ENCODE measurements around the gene SKI. TPM values are rescaled to one million over a fixed set of nuclear protein-coding genes. Genes with fewer than 3 reads are reported as not detected.
"Not testable (repeated sequence)": the region's sequence is repeated elsewhere in the genome, so short reads cannot be mapped to it uniquely, and the experiment has no call there.

The SKI gene
- polyA plus RNA-seq, 4 donors = 45.4 to 62.9 (median 58.6) TPM

DNA sequence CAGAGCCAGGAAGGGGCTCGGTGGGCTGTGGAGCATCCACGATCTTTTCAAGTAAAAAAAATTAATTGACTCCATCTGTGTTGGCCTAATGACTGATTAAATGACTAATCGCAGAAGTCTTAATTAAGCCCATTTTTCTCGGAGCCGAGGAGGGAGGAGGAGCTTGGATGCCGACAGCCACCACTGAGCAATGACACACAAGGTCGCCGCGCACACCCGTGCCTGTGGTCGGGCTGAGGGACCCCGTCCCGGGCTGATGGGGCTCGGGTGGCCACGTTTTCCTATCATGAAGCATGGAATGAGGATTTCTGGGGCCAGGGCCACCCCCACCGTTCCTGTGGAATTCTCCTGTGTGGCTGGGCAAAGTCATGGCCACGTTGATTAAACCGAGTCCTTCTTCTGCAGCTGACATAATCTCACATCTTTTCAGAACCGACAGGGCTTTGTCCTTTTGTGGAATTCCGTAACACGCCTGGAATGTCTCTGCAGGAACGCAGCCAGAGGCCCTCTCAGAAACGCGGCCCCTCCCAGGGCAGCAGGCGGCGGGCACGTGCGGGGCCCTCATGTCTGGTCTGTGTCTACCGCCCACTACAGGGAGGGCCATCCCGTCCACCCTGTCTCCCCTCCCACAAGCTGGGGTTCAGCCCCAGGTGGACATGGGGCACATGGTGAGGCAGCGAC, 102.5 kb downstream of the SKI start:
- no peak for DNase-seq (ENCODE audit: low read depth in 4 of 4, low spot score in 2 of 4)

DNA sequence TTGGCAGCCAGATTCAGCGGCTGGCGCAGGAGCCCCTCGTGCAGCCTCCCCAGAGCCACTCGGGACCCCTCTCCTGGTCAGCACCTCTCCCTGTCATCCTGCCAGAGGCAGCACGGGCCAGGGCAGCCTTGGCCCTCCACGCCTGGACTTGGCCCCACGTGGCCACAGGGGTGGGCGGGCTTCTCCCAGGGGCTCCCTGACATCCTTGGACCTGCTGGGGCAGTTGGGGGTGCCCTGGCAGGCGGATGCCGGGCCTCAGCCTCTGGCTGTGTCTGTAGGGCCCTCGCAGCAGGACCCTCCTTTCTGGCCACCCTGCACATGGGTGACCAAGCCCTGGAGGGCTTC, 103.1 kb downstream of the SKI start:
- no peak for DNase-seq (ENCODE audit: low read depth in 4 of 4, low spot score in 2 of 4)

DNA sequence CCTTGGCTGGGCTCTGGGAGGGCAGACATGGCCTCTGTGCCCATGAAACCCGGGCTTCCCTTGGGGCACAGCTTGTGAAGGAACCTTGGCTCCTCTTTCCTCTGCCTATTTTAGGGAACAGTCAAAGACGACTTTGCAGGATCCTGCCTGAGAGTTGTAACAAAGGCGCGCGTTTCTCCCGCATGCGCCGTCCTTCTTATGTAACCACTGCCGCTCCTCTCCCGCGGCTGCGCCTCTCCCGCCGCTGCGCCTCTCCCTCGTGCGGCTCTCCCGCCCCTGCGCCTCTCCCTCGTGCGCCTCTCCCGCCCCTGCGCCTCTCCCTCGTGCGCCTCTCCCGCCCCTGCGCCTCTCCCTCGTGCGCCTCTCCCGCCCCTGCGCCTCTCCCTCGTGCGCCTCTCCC, 103.5 kb downstream of the SKI start:
- DNase-seq (ENCODE audit: low read depth in 4 of 4, low spot score in 2 of 4) = not testable (repeated sequence)

DNA sequence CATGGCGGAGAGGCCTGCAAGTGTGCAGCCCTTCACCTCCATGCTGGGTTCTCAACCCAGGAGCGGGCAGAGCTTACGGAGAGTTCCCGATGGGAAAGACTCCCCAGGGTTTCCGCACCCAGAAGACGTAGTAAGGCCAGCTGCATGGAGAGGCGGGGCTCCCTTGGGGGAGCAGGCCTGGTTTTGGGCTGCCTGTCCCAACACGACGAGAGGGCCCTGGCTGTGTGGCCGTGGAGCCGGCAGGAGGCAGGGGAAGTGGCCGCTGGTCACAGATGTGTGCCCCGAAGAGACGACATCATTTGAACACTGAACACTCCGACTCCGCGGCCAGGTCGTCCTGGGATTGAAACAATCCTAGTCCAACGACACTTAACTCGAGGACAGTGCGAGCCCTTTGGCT, 106.2 kb downstream of the SKI start:
- DNase-seq (ENCODE audit: low read depth in 4 of 4, low spot score in 2 of 4) = no peak

DNA sequence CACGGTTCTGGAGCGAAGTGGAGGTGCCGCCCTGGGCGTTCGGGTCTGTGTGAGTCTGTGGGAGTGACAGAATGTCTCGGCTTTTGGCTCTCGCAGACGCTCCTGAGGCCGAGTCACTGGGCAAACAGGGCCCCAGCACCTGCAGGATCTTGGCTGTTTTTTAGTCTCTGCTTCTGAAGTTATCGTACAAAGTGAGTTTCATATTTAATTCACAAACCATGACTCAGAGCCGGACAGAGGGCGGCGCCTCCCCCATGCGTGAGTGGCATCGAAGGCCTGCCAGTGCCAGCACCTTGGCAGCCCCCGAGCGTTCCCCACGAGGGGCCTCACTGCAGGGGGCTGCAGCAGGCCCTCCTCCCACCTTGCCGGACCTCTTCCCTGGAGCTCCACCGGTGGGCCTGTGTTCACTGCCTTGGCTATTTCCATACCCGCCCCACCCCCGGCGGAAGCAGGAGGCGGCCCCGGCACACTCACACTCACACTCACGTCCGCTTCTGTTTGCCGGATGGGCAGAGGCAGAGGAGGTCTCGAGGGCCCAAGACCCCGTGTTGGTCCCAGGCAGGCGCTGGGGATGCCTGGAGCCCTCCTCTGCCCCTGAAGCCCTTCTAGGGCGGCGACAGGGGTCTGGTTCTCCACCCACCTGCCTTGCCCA, 106.9 kb downstream of the SKI start:
- no peak for DNase-seq (ENCODE audit: low read depth in 4 of 4, low spot score in 2 of 4)

DNA sequence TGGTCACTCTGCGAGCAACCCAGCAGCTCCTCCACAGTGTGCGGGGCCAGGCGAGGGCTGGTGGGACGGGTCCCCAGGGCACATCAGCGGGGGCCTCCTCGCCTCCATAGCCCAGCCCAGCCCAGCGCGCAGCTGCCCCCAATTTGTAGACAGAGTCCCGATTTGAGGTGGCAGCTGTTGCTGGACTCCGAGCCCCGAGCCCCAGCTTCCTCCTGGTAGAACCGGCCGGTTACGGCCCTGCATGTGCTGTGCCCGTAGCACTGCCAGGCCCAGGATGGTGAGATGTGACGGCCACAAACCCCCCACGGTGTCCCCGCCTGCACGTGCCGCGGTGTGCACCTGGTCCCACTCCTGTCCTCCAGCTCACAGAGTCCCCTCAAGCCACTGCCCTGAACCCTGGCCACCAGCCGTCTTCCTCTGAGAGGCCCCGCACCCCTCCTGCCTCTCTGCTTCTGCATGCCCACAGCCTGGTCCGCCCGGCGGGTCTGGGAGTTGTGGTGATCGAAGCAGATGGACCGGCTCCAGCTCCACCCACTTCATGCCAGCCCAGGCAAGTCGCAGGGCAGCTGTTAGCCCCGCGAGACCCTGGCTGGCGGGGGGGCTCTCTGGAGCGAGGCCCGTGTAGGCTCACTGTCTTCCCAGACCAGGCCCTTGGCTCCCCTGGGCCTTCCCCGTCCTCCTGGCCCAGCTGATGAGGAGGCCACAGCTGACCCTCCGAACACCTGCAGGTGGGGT, 107.8 kb downstream of the SKI start:
- no peak for DNase-seq (ENCODE audit: low read depth in 4 of 4, low spot score in 2 of 4)

DNA sequence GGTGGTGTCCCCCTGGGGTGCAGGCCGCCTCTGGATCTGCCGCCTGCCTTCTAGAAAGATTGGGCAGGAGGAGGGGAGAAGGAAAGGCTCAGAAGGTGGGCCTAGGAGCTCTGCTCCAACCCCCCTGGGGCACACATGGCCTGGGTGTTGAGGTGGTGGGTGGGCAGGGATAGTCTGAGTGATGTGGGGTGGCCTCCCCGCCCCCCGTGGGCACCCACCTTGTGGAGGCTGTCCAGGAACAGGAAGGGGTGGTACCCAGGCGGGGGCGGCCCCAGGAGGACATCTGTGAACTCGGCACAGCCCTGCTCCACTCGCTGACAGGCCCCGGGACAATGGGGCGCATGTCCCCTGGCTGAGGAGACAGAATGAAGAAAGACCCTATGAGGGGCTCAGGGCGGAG, 108.4 kb downstream of the SKI start:
- DNase-seq (ENCODE audit: low read depth in 4 of 4, low spot score in 2 of 4) = no peak

DNA sequence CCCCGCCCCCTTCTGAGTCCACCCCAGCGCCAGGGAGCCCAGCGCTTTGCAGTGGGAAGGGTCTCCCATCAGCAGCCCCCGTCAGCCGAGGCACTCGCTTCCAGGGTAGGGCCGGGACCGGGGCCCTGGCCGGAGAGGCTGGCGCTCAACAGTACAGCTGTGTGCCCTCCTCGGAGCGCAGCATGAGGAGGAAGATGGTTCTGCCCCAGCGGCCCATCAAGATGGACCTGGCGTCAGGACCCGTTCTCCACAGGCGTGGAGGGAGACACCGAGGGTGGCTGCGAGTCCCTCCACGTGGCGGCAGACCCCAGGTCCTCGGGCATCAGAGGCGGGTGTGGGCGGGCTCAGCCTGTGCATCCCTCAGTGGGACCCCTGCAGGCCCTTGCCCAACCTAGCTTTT, 109.0 kb downstream of the SKI start:
- no peak for DNase-seq (ENCODE audit: low read depth in 4 of 4, low spot score in 2 of 4)

DNA sequence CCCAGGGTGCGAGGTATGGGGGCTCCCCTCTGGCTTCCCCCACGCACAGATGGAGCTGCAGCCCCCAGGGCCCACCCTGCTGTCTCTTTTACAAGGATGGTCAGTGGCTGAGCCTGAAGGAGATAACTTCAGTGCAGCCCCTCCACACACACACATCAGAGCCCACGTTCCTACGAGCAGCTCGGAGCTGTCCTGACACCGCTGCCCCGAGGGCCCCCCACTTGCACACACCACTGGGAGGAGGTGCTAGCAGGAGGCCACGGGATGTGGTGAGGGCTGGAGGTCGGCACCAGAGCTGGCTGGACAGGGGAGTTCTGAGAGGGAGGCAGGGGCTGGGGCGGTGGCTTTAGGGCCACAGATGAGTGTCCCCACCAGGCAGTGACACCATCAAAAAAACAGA, 109.4 kb downstream of the SKI start:
- DNase-seq (ENCODE audit: low read depth in 4 of 4, low spot score in 2 of 4) = no peak

DNA sequence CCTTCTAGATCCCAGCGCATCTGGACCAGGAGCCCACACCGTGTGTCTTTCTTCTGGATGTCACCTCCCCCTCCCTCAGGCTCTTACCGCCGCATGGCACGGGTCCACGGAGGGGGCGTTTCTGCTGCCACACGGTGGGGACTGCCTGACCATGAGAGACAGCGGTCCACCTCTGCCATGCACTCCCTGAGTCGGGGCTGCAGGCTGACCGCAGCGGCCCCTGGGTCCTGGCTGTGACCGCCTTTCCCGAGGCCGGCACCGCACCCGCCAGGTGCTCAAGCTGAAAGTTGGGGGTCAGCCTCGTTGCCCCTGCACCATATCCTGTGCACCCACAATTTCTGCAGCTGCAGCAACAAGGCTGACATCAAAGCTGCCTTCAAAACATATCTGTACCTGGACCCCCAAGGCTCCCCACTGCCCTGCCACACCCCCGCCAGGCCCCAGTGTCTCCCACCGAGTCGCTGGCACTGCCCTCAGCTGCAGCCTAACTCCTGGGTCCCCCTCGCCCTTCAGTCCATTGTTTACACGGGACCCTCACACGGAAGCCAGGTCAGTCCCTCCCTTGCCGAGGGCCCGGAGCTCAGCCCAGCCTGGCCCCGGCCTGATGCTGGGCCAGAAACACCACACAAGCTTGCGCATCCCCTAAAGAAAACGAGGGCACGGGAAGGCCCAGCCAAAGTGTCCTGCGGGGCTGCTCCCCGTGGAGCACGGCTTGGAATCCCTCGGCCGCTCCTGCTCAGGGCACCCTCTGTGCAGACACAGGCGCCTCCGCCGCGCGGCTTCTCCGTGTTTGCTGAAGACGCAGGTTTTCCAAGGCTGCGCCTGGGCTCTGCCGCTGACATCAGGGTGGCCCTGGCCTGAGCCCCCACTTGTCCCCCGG, 111.3 kb downstream of the SKI start:
- no peak for DNase-seq (ENCODE audit: low read depth in 4 of 4, low spot score in 2 of 4)

DNA sequence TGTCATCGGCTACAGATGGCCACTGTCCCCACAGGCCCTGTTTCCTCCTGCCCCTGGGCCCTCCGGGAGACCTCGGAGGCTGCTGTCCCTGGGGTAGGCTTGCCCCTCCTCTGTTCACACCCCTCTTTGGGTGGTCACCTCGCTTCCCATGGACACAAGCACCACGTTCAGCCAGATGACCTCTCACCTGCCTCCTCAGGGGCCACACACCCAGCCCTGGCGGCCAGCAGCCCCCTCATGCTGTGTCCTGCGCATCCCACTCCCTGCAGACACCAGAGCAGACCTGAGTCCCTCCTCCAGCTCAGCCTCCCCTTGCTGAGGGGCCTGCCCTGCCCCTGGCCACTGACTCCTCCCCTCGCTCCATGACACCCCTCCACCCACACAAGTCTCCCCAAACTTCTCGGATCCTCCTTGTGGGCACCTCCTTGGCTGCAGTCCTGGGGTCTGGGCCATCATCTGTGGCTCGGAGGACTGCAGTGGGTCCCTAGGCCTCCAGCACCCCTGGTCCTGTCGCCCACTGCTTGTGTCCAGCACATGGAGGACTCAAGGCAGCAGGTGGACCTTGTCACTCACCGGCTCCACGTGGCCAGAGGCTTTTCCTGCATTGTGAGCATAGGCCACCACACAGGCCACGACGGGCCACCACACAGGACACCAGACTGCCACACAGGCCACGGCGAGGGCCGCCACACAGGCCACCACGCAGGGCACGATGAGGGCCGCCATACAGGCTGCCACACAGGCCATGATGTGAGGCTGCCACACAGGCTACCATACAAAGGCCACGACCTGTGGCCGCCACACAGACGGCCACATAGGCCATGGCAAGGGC, 112.2 kb downstream of the SKI start:
- no peak for DNase-seq (ENCODE audit: low read depth in 4 of 4, low spot score in 2 of 4)

DNA sequence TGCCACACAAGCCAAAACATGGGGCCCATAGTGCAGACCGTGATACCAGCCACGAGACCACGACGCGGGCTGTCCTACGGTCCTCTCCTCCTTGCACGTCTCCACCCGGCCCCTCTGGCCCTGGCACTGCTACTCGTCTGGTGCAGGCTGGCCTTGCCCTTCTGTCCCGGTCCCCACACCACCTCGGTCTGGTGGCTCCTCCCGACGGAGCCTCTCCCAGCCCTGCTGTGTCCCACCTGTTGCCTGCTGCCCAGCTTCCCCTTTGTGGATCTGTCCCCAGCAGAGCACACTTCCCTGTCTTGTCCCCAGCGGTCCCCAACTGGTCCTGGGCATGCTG, 112.8 kb downstream of the SKI start:
- DNase-seq (ENCODE audit: low read depth in 4 of 4, low spot score in 2 of 4) = no peak

DNA sequence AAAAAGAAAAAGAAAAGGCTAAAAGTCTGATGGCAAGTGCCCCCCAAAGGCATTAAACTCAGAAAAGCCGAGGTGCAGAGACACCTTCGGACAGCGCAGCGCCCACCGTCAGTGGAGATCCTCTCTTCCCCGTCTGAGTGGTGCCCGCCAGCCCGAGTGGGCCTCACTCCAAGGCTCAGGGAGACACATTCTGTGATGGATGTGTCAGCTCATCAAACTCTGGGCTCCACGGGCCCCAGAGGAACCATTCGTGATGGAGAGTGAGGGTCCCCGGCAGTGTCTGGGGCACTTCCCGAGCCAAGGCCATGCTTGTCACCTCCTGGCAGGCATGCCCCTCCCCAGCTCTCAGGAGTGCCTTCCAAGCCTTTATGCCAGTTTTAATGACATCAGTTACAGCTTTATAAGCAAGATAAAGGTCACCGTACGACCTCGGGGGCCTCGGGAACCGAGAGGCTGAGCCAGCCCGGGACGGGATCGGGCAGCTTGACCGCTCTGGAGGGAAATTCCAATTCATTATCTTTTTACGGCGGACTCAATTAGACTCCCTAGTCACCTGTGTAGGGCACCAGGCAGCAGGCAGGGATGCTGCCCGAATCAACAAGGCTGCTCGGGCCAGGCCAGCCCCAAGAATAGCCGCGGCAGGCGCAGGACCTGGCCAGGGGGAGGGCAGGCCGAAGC, 113.7 kb downstream of the SKI start:
- DNase-seq (ENCODE audit: low read depth in 4 of 4, low spot score in 2 of 4) = no peak

DNA sequence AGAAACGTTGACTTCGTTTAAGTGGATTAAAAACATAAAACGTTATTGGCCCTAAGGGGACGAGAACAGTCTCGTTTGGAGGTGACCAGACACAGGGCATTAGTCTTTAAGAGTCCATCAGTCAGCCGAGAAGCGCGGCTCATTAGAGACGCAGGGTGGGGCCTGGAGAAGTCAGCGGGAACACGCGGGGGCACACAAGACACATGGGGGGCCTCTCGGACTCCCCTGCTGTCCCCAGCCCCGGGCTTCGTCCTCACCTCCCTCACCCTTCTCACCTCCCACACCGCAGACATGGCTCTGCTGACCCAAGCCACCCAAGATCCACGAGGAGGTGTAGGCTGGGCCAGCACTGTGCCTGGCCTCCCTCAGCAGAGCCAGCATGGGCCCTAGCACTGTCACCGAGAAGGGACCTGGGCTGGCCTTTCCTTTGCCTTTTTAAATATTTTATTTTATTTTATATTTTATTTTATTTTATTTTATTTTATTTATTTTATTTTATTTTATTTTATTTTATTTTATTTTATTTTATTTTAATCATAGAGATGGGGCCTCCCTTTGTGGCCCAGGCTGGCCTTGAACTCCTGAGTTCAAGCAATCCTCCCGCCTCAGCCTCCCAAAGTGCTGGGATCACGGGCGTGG, 114.4 kb downstream of the SKI start:
- DNase-seq (ENCODE audit: low read depth in 4 of 4, low spot score in 2 of 4) = no peak

DNA sequence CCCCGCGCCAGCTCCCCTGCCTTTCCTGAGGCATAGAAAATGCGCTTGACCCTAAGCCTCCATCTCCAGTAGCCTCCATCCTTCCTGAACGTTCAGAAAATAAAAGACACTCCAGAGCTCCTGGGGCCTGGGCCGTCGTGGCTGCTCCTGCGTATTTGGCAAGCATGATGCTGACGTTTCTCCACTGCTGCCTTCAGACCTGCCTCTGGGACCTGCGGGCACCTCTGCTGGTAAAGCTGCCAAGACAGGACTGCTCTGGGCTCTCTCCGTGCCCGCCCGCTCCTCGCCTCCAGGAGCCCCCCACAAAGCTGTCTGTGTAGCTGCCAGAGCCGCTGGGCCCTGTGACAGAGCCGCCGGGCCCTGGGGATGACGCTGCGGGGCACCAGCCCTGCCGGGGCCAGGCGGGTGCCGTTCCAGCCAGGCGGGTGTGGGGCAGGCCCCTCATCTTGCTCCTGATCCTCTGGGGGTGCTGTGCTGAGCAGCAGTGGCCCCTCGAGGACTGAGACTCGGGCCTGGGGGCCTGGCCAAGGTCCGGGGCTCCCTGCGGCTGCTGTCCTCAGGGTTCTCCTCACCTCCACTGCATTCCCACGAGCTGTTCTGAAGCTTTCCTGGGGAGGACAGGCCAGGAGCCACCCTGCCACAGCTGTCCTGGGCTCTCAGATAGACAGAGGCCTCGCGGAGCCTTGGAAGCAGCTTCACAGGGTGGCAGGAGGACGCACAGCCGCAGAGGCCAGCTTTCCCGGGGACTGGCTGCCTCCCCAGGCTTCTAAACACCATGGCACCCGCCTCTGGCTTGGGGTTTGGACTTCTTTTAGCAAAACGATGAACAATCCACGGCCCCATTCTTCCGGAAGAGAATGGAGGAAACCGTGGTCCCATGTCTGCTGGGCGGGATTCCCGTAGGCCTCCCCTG, 115.2 kb downstream of the SKI start:
- no peak for DNase-seq (ENCODE audit: low read depth in 4 of 4, low spot score in 2 of 4)

DNA sequence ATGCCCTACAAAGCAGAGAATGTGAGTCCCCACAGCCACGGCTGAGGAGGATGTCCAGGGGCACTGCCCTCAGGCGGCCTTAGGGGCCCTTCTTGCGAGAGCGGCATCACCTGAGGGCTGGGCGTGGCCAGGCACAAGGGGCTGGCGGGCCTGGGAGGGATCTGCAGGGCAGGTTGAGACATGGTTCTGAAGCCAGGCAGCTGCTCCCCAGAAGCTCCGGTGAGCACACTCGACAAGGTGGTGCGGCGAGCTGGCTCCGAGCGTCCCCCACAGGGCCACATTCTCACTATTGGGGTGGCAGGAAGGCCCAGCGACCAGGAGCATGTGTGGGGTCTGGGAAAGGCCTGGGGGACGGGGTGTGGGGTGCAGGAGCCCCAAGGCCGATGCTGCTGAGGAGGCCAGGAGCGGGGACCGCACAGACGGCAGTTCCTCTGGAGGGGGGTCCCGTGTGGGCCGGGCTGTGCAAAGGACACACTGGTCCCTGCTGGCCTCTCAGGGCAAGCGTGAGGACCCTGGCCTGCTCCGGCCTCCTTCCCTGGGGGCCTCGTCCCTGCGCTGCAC, 116.1 kb downstream of the SKI start:
- no peak for DNase-seq (ENCODE audit: low read depth in 4 of 4, low spot score in 2 of 4)

DNA sequence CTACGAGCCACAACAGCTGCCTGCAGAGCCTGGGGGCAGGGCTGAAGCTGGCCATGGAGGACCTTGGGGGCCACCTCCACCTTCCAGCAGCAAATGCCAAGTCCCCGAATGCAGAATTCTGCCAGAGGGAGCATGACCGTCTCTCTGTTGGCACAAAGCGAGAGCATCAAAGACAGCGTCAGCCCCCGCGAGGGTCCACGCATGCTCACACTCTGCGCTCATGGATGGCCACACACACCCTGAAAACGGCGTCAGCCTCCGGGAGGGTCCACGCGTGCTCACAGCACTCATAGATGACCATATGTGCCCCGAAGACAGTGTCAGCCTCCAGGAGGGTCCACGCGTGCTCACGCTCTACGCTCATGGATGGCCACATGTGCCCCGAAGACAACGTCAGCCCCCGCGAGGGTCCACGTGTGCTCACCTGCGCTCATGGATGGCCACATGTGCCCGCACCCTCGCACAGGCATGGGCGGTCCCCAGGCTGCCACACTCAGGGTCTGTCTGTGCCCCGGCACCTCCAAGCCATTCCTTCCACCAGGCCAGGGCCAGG, 116.7 kb downstream of the SKI start:
- no peak for DNase-seq (ENCODE audit: low read depth in 4 of 4, low spot score in 2 of 4)

All from left renal cortex interstitium (tissue), 4 donors.